CD4-positive, alpha-beta T cell treated with Interferon gamma for 1 hour (primary cell): Measurements from ENCODE around the gene TUBA4B.
"Not testable (repeated sequence)": the region's sequence is repeated elsewhere in the genome, so short reads cannot be mapped to it uniquely, and the experiment has no call there.

ENCODE experiments used
- DNase-seq: peaks from one replicate; pipeline ENCODE4 v3.0.0-alpha.2; 2020

TUBA4B gene

GRCh38 chr2:219278655-219279150 lies 25.7 kb downstream of the TUBA4B start:
- no peak for DNase-seq

DNA sequence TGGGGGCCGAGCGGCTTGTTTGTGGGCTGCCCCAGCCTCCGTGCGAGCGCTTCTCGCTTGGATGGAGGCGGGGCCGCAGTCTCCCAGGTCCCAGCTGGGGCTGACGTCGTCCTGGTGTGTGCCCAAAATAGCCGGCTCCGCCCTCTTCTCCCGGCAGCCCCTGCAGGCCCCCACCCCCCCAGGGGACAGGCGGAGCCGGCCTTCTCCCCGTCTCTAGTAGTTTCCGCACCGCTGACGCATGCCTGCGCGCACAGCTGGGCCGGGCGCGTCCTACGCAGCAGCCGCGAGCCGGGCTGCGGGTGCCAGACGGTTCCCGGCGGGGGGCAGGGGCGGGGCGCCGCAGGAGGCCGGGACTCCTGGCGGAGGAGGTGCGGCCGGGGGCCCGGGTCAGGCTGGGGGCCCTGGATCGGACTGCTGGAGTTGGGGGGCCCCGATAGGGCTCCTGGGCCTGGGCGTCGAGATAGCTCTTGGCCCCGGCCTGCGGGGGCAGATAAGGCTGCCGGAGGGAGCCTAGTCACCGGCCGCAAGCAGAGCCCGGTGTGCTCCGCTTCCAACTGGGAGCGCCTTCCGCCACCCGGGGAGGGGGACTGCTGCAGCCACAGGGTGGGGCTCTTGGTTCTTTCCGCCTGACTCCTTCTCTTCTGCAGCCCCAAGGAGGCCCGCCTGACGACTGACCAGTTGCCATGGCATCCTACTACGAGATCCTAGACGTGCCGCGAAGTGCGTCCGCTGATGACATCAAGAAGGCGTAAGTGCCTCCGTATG lies 26.3 kb downstream of the TUBA4B start, which contains the start of gene DNAJB2:
Gene DNAJB2 (plus strand): TSS at position 216 of the 765 bp plus-strand sequence. CDS start 468 bp downstream, at position 684.
- peak; percentile 100 for DNase-seq

- DNase-seq = no peak
Measured at GRCh38 chr2:219279916-219280516, 27.0 kb downstream of the TUBA4B start.

DNA sequence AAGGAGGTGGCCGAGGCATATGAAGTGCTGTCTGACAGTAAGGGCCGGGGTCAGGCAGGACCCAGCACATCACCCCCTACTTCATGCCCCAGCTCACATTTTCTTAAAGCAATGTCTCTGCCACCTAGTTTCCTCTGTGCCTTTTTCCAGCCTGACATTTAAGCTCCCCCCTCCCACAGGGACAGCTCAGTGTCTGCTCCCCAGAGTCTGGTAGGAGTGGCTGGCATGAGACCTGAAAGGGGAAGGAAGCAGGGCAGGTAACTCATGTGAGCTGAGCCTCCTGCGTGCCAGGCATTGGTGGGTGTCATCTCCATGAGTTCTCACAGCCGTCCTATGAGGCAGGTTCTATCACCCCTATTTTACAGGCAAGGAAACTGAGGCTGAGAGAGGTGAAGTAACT lies 27.6 kb downstream of the TUBA4B start:
- no peak for DNase-seq

- DNase-seq = no peak
Measured at GRCh38 chr2:219281588-219281987, 28.5 kb downstream of the TUBA4B start.

DNA sequence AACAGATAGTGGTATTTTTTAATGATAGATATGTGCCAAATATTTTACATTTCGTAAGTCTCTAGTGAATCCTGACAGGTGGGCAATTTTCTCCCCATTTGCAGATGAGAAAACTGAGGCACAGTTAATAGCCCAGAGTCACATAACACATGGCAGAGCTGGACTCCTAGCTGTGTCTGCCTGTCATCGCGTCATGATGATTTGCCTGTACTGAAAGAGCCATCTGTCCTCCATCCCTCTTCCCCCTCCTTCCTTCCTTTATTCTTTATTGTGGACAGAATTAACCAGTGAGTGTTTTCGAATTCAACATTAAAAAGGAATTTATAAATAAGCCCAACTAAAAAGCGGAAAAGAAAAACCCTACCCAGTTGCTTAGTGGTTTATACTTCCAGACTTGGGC lies 29.3 kb downstream of the TUBA4B start:
- DNase-seq = no peak

DNA sequence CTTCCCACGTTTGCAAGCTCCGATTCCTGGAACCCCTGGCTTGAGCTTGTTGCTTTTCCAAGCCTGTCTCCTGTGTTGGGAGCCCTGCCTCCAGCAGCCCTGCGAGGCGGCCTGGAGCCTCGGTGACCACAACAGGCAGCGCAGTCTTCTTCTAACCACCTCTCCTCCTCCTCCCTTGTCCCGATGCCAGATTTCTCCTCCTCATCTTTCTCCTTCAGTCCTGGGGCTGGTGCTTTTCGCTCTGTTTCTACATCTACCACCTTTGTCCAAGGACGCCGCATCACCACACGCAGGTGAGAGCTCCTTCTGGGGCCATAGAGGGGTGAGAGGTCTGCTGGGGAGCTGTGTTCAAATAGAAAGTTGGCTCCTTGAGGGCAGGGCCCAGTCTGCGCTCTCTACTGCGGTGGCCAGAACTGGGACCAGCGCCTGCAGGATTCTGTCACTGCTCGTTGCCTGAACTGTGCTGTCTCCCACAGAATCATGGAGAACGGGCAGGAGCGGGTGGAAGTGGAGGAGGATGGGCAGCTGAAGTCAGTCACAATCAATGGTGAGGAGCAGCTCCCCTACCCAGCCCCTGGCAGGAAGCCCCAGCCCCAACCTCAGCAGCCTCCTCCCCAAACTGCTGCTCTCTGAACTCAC lies 30.0 kb downstream of the TUBA4B start:
- DNase-seq = no peak

DNA sequence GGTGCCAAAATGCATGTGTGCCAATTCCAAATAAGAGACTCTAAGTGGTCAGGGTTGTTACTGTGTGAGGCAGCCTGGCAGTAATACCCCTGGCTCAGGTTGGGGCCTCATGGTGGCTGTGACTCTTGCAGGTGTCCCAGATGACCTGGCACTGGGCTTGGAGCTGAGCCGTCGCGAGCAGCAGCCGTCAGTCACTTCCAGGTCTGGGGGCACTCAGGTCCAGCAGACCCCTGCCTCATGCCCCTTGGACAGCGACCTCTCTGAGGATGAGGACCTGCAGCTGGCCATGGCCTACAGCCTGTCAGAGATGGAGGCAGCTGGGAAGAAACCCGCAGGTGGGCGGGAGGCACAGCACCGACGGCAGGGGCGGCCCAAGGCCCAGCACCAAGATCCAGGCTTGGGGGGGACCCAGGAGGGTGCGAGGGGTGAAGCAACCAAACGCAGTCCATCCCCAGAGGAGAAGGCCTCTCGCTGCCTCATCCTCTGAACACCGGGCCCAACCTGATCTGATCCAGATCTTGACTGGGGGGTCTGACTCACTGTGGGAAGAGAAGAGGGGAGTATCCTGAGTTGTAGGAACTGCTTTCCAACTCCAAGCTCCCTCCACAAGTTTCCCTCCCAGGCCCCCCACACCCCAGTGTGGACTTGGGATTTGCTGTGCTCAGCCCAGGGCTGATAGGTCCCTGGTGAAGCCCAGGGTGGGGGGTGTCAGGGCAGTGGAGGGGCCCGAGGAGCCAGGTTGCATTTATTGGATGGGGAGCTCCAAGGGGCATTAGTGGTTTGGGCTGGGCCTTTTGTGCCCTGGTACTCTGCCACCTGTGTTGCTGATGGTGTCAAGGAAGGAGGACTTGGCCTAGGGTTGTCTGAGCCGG lies 31.7 kb downstream of the TUBA4B start:
- no peak for DNase-seq

DNA sequence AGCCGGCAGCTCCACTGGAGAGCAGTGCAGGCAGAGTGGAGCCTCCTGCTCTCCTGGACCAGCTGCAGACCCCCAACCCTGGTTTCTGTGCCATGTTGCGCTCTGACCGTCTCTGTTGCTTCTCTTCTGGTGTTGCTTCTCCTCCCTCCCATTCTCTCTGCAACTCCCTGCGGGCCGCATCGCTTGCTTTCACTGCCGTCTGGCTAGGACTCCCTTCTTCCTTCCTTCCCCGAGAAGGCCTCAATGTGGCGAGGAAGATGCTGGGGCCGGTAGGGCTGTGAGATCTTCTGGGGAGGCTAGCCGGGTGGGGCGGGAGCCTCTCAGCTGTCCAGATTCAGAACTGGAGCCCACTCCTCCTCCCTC lies 32.3 kb downstream of the TUBA4B start:
- DNase-seq = no peak

DNA sequence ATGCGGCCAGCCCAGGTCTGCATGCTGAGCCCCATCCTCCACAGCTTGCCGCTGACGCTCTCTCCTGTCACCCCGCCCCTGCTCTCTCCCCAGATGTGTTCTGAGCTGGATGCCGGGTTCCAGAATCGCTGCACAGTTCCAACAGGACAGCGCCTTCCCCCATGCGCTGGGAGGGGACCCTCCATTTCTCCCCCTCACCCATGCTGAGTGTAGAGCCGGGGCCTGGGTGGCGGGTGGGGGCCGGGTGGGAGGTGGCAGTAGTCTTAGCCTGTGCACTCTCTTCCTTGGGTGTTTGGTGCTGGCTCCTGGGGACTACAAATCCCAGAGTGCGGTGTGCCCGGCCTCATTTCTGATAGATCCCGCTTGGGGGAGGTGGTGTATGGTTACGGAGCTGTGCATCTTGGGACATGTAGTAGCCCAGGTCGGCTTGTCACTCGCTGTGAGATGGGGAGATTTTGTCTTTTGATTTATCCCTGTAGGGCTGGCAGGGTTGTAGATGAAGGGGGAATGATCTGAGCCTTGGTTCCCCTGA lies 32.9 kb downstream of the TUBA4B start:
- DNase-seq = no peak

GRCh38 chr2:219286436-219287115 lies 33.5 kb downstream of the TUBA4B start:
- no peak for DNase-seq

DNA sequence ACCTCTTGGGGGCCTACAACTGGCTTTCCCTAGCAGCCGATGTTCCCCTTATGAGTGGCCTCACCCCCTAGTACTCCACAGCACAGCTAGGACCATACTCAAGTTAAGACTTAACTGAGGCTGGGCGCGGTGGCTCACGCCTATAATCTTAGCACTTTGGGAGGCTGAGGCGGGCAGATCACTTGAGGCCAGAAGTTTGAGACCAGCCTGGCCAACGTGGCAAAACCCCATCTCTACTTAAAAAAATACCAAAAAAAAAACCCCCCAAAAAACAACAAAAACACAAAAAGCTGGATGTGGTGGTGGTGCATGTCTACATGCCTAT lies 34.0 kb downstream of the TUBA4B start:
- not testable (repeated sequence) for DNase-seq

GRCh38 chr2:219287580-219288265 lies 34.7 kb downstream of the TUBA4B start:
- no peak for DNase-seq

GRCh38 chr2:219289195-219289536 lies 36.1 kb downstream of the TUBA4B start:
- DNase-seq = no peak

DNA sequence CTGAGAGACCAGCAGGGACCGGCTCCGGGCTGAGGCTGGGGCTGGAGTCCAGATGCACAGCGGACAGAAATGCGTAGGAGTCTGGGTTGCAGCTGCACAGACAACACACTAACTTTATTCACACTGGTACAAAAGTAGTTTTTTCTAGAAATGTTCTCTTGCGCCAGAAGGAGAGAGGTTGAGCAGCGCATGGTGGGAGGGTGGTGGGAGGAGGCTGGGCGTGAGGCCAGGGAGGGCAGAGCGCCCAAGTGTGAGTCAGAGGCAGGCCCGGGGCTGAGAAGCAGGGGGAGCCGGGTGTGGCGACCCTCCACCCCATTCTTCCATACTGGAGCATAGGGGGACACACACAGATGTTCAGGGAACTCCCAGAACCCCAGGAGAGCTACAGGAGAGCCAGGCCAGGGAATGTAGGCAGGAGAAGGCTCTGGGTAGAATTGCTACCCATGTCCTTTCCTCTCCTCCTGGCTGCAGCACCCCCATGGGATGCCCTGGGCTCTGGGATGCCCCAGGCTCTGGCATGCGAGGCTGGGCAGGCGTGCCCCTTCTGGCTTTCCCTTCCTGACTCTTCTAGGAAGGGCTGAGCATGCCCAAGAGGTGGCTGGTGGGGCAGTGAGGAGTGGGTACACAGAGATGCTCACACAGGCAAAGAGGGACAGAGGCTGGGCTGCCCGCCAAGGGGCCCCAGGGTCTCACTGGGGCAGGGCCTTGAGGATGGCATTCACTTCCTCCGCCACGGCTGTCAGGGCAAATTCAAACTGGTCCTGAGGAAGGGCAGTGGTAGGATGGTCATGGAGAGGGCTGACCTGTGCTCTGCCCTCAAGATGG lies 36.7 kb downstream of the TUBA4B start:
- DNase-seq = no peak

GRCh38 chr2:219290381-219291171 lies 37.5 kb downstream of the TUBA4B start:
- no peak for DNase-seq

DNA sequence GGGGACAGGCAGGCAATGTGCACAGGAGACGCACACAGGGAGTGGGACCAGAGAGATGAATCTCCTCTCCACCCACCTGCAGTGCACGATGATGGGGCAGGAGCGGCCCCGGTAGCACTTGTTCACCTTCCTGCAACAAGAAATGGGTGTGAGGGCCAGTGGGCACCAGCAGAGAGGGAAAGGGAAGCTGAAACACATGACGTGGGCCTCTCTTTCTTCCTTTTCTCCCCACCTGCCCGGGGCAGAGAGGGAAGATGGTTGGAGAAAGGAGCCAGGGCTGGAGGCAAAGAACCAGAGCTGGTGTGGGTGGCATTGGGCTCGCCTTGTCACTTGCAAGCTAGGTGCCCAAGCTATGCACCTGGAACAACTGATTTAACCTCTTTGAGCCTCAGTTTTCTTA lies 38.4 kb downstream of the TUBA4B start:
- no peak for DNase-seq

- DNase-seq = no peak
Measured at GRCh38 chr2:219291910-219292490, 39.0 kb downstream of the TUBA4B start.

DNA sequence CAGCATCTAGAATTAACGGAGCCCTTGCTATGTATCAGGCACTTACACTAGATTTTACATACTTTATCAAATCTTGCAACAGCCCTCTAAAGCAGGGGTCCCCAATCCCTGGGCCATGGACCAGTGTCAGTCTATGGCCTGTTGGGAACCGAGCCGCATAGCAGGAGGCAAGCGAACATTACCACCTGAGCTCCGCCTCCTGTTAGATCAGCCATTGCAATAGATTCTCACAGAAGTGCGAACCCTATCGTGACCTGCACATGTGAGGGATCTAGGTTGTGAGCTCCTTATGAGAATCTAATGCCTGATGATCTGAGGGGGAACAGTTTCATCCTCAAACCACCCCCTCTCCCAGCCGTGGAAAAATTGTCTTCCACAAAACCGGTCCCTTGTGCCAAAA lies 39.6 kb downstream of the TUBA4B start:
- DNase-seq = no peak
